ENCODE results near the gene KMT5C.
"Not testable (repeated sequence)": the region's sequence is repeated elsewhere in the genome, so short reads cannot be mapped to it uniquely, and the experiment has no call there.

KMT5C gene

GRCh38 chr19:55319785-55320184 lies 19.9 kb upstream of the KMT5C start:
- DNase-seq, result no peak

DNA sequence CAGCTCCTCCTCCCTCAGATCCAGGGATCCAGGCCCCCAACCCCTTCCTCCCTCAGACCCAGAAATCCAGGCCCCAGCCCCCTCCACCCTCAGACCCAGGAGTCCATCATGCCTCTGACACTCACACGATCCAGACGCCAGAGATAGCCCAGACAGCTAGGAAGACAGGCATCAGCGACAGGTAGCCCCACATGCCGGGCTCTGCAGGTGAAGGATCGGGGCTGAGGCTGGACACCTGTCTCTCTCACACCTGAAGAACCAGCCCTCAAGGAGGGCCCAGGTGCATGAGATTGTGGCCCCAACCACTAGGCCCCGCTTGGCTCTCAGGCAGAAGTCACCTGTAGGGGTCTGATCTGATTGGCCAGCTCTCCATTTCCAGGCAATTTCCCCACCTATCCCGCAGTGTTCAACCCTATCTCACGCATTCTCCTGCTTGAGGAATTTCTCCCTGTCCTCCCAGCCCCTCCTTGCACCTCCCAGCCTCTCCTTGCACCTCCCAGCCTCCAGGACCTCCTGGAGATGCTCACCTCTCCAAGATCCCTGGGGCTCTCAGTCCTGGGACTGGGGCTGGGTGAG lies 18.7 kb upstream of the KMT5C start:
- no peak for DNase-seq

GRCh38 chr19:55321466-55322137 lies 18.1 kb upstream of the KMT5C start:
- DNase-seq, result no peak

GRCh38 chr19:55322204-55322885 lies 17.3 kb upstream of the KMT5C start:
- no peak for DNase-seq

GRCh38 chr19:55324662-55325061 lies 15.0 kb upstream of the KMT5C start:
- DNase-seq, result no peak

- DNase-seq, result no peak
Measured at GRCh38 chr19:55325172-55325571, 14.5 kb upstream of the KMT5C start, which contains the start of gene TMEM150B. TSS of gene TMEM150B (minus strand) at chr19:55325341. CDS start at chr19:55321036, 4,305 bp downstream.

DNA sequence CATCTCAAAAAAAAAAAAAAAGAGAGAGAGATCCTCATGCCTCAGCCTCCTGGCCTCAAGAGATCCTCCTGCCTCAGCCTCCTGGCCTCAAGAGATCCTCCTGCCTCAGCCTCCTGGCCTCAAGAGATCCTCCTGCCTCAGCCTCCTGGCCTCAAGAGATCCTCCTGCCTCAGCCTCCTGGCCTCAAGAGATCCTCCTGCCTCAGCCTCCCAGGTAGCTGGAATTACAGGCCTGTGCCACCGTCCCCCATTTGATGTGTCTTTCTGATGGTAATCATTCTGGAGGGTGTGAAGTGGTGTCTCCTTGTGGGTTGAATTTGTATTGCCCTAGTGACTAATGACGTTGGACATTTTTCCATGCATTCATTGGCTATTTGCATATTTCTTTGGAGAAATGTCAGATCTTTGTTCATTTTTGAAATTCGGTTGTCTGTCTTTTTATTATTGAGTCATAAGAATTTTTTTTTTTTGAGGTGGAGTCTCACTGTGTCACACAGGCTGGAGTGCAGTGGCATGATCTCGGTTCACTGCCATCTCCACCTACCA lies 10.8 kb upstream of the KMT5C start:
- not testable (repeated sequence) for DNase-seq

- DNase-seq, result not testable (repeated sequence)
Measured at GRCh38 chr19:55329791-55330190, 9.9 kb upstream of the KMT5C start.

DNA sequence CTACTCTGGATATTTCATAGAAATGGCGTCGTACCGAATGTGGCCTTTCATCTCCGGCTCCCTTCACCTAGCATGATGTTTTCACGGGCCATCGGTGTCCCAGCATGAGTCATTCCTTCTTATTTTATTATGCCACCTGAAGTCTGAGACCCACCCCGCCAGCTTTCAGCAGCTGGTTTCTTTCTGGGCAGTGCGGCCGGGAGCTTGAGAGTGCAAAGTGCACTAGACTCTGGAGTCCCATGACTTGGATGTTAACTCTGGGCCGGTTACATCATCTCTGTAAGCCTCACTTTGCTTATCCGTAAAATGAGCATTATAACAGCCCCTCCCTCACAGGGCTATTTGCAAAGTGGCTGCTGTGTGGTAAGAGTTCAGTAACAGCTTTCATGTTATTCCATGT lies 5.8 kb upstream of the KMT5C start:
- DNase-seq, result no peak

DNA sequence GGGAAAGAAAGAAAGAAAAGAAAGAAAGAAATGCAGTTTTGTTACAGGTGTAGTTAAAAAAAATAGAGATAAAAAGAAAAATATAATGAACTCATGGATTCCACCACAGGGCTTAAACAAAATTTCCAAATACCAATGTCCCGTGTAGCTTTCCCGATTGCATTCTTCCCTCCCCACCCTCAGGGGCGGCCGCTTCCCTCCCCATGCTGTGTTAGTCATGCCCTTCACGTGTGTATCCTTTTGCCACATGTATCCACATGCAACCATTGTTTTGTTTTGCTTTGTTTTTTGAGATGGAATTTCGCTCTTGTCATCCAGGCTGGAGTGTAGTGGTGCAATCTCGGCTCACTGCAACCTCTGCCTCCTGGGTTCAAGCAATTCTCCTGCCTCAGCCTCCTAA lies 3.6 kb upstream of the KMT5C start:
- DNase-seq, result no peak

DNA sequence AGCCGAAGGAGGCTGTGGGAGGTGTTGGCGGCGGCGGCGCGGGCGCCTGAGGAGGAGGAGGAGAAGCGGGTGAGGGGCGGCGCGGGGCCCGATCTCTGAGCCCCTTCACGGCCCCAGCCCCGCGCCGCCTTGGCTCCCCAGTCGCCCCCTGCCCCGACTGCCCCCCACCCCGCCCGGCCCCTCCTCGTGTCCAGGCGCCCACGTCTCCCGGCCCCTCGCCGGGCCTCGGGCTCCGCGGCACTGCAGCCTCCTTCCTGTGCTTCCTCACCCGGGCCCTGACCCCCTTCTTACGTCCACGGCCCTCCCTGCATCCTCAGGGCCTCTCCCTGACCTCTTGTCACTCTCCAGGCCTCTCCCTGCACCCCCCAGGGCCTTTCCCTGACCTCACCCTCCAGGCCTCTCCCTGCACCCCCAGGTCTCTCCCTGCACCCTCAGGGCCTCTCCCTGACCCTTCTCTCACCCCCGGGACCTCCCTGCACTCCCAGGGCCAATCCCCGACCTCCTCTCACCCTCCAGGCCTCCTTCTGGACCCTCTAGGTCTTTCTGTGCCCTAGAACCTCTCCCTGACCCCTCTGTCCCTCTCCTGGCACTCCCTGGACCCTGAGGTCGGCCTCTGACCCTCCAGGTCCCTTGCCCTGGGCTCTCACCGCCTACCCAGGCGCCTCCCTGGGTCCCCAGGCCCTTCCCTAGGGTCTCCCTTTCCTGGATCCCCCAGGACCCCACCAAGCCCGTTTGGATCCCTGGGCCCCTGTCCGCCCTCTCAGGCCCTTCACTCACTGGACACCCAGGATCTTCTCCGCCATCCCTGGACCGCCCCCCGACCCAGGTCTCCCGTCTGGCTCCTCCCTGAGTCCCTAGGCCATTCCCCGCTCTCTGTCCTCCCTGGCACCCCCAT lies 460 bp downstream of the KMT5C start:
- no peak for DNase-seq

DNA sequence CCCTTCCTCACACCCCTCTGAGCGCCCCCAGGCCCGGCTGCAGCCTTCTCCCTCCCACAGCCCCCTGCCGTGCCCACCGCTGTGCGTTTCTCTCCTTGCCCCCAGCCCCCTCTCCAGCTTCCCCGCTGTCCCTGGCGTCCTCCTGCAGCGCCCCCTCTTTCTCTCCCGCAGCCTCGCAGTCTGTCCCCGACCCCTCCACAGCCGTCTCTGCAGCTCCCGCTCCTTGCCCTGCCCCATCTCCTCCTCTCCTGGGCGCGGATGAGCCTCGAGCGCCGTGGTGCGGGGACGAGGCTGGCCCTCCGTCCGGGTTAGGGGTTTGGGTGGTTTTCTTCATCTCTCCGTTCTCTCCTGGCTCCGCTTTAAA lies 1.1 kb downstream of the KMT5C start:
- DNase-seq, result no peak

GRCh38 chr19:55341171-55341588 lies 1.5 kb downstream of the KMT5C start:
- peak; percentile 60 to 64 for DNase-seq

- no peak for DNase-seq
Measured at GRCh38 chr19:55341595-55342531, 2.2 kb downstream of the KMT5C start.

DNA sequence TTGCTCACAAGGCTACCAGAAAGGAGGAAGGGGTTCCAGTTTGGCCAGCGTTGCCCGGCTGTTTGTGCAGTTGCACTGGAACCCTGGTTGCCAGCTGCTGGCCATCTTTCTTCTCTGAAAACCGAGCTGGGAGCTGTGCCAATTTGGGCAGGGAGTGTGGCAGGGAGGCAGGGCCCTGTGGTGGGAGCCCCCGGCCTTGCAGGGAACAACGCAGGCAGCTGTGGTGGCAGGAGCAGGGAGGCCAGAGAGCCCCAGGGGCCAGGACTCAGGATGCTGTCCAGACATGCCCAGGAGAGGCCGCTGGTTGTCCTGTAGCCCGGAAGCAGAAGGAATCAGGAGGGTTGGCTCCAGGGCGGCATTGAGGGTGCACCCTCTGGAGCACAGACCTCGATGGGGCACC lies 4.8 kb downstream of the KMT5C start:
- no peak for DNase-seq

- DNase-seq, result no peak
Measured at GRCh38 chr19:55345101-55345817, 5.6 kb downstream of the KMT5C start.

GRCh38 chr19:55345818-55346724 lies 6.4 kb downstream of the KMT5C start:
- DNase-seq, result no peak

DNA sequence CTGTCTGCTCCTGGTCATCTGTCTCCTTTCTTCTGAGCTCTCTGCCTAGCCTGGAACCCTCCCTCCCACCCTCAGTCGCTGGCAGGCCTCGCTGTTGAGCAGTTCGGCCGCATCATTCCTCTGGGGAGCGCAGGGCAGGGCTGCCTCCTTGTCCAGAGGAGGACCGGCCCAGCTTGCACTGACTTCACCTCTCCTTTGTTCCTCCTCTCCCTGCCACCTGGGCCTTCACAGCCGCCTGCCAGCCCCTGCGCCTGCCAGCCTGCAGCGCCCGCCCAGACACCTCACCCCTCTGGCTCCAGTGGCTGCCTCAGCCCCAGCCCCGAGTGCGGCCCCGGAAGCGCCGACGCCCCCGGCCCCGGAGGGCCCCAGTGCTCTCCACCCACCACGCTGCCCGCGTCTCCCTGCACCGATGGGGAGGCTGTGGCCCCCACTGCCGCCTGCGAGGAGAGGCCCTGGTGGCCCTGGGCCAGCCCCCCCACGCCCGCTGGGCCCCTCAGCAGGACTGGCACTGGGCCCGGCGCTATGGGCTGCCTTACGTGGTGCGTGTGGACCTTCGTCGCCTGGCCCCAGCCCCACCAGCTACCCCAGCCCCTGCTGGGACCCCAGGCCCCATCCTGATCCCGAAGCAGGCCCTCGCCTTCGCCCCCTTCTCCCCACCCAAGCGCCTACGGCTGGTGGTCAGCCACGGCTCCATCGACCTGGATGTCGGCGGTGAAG lies 7.2 kb downstream of the KMT5C start:
- no peak for DNase-seq

DNA sequence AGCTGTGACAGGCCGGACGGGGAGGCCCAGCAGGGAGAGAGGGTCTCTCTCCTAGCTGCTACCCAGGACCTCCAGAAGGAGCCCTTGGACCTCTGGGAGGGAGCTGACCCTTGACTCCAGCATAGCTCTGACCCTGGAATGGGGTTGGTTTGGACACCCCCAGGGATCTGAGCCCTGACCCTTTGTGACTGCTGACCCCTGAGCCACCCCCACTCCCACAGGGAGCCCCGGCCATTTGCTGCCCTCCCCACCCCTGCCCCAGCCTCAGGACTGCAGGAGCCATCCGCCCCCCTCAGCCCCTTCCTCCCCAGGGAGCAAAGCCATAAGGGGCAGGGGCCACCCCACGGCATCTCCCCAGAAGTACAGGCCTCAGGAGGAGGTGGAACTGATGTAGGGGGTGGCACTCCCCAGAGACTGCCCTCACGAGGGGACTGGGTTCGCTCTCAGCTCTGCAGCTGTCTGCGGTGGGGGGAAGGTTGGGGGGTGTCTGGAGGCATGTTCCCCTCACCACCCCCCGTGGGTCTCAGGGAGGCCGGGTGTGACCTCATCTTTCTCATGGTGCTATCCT lies 7.8 kb downstream of the KMT5C start:
- DNase-seq, result no peak

Data from stimulated activated CD4-positive, alpha-beta T cell treated with anti-CD3 and anti-CD28 coated beads, Interleukin-2, amount 100 ng/mL, for 48 hours (primary cell).